Mesenchymal stem cell (in vitro differentiated cells and primary cell): ENCODE results near the gene UGGT2.

Source experiments
- DNase-seq: peaks from one replicate; pipeline ENCODE4 v3.0.0-alpha.2; 2013
- H2AFZ ChIP-seq: one replicate; pipeline ENCODE4 v1.6.1; 2013; ENCODE audit warnings: low read depth, mild to moderate bottlenecking, control low read depth, inconsistent platforms, low read length, moderate library complexity
- H2AK5ac ChIP-seq: 2 replicates; pipeline ENCODE4 v1.6.1; 2013; ENCODE audit warnings: low read length, moderate library complexity, mild to moderate bottlenecking, inconsistent platforms; ENCODE audit not compliant: severe bottlenecking
- H2BK120ac ChIP-seq: one replicate; pipeline ENCODE4 v1.6.1; 2013; ENCODE audit warnings: low read depth, mild to moderate bottlenecking, inconsistent platforms, low read length, moderate library complexity
- H2BK12ac ChIP-seq, 2 experiments: one replicate each; pipeline ENCODE4 v1.6.1; 2013; ENCODE audit warnings: inconsistent platforms in 2 of 2, low read length in 2 of 2, mild to moderate bottlenecking in 2 of 2, moderate library complexity in 2 of 2, control low read depth in 1 of 2
- H2BK15ac ChIP-seq: one replicate; pipeline ENCODE4 v1.6.1; 2013; ENCODE audit warnings: mild to moderate bottlenecking, low read depth, inconsistent platforms; ENCODE audit not compliant: poor library complexity, severe bottlenecking
- H2BK5ac ChIP-seq: 2 replicates; pipeline ENCODE4 v1.6.1; 2013; ENCODE audit warnings: low read depth, mild to moderate bottlenecking, low read length, control low read depth, inconsistent platforms; ENCODE audit not compliant: poor library complexity, severe bottlenecking
- H3K14ac ChIP-seq, 2 experiments: one replicate each; pipeline ENCODE4 v1.6.1; 2013; ENCODE audit warnings: inconsistent platforms in 2 of 2, low read length in 2 of 2, control low read depth in 1 of 2, mild to moderate bottlenecking in 1 of 2, moderate library complexity in 1 of 2
- H3K18ac ChIP-seq, 2 experiments: one replicate each; pipeline ENCODE4 v1.6.1; 2013; ENCODE audit warnings: inconsistent platforms in 2 of 2, low read length in 2 of 2, control low read depth in 1 of 2, low read depth in 1 of 2, mild to moderate bottlenecking in 1 of 2
- H3K23ac ChIP-seq, 2 experiments: one replicate each; pipeline ENCODE4 v1.6.1; 2013; ENCODE audit warnings: inconsistent platforms in 2 of 2, low read length in 2 of 2, mild to moderate bottlenecking in 2 of 2, moderate library complexity in 2 of 2, control low read depth in 1 of 2
- H3K27ac ChIP-seq: 2 replicates; pipeline ENCODE4 v1.5.1; 2013; ENCODE audit warnings: mild to moderate bottlenecking, moderate library complexity, low read length, control low read depth, inconsistent platforms; ENCODE audit not compliant: poor library complexity, severe bottlenecking
- H3K27me3 ChIP-seq, 2 experiments: 2 replicates each; pipeline versions ENCODE4 v1.6.1 to v1.7.0; 2013; ENCODE audit warnings: low read length in 2 of 2, mild to moderate bottlenecking in 2 of 2, moderate library complexity in 2 of 2, control low read depth in 1 of 2, inconsistent platforms in 1 of 2; ENCODE audit not compliant: control insufficient read depth in 1 of 2, insufficient read depth in 1 of 2
- H3K36me3 ChIP-seq, 2 experiments: 2 replicates each; pipeline versions ENCODE4 v1.6.1 to v1.7.0; 2013; ENCODE audit warnings: low read length in 2 of 2, control low read depth in 1 of 2, inconsistent platforms in 1 of 2, low read depth in 1 of 2, mild to moderate bottlenecking in 1 of 2; ENCODE audit not compliant: insufficient read depth in 2 of 2, control insufficient read depth in 1 of 2
- H3K4ac ChIP-seq, 2 experiments: one replicate each; pipeline ENCODE4 v1.6.1; 2013; ENCODE audit warnings: inconsistent platforms in 2 of 2, low read length in 2 of 2, mild to moderate bottlenecking in 2 of 2, moderate library complexity in 2 of 2, control low read depth in 1 of 2, low read depth in 1 of 2
- H3K4me1 ChIP-seq: 2 replicates; pipeline ENCODE4 v1.6.1; 2013; ENCODE audit warnings: low read depth, low read length, control low read depth; ENCODE audit not compliant: control insufficient read depth, insufficient read depth
- H3K4me2 ChIP-seq: 2 replicates; pipeline ENCODE4 v1.6.1; 2013; ENCODE audit warnings: low read length, mild to moderate bottlenecking, inconsistent platforms; ENCODE audit not compliant: poor library complexity, severe bottlenecking
- H3K4me3 ChIP-seq, 2 experiments: 2 replicates each; pipeline versions ENCODE4 v1.5.1 to v1.7.0; 2013; ENCODE audit warnings: low read length in 2 of 2, mild to moderate bottlenecking in 2 of 2, control low read depth in 1 of 2, low read depth in 1 of 2; ENCODE audit not compliant: insufficient read depth in 1 of 2
- H3K79me1 ChIP-seq: replicated peaks from 2 replicates; pipeline ENCODE4 v1.6.1; 2013; ENCODE audit warnings: mild to moderate bottlenecking, control low read depth, low read length, inconsistent platforms; ENCODE audit not compliant: poor library complexity, severe bottlenecking
- H3K9ac ChIP-seq: 2 replicates; pipeline ENCODE4 v1.7.0; 2013; ENCODE audit warnings: mild to moderate bottlenecking, low read length, moderate library complexity
- H3K9me3 ChIP-seq: 2 replicates; pipeline ENCODE4 v1.7.0; 2013; ENCODE audit warnings: mild to moderate bottlenecking, low read length; ENCODE audit not compliant: control insufficient read depth
- H4K8ac ChIP-seq: one replicate; pipeline ENCODE4 v1.6.1; 2013; ENCODE audit warnings: inconsistent platforms, mild to moderate bottlenecking, low read length, moderate library complexity
- H4K91ac ChIP-seq: one replicate; pipeline ENCODE4 v1.6.1; 2013; ENCODE audit warnings: mild to moderate bottlenecking, low read length, inconsistent platforms
- WGBS: methylation state at CpG from one replicate; pipeline ENCODE4 v1.1.7; 2013; ENCODE audit warnings: mixed read lengths; 5-methylcytosine and 5-hydroxymethylcytosine counted together

The UGGT2 gene

GRCh38 chr13:96020931-96021330 is 32.3 kb downstream of the UGGT2 start:
- H3K36me3 ChIP-seq, result peaks cover 11 to 45% of the 10 kb centered on the region in 2 experiments

GRCh38 chr13:96020155-96020575 is 33.0 kb downstream of the UGGT2 start:
- Histone ChIP-seq H2BK120ac (no peak overlapping the region), H3K4ac (no peak overlapping the region), H2BK15ac (no peak overlapping the region), H3K14ac (no peak overlapping the region), H3K27ac (no peak overlapping the region), H2BK5ac (no peak overlapping the region), H3K4me2 (no peak overlapping the region), H3K18ac (no peak overlapping the region), H2AFZ (no peak overlapping the region), H3K9ac (no peak overlapping the region), H3K36me3 (peaks cover 11 to 49% of the 10 kb centered on the region in 2 experiments), H3K4me1 (no peaks in the 10 kb centered on the region), H3K9me3 (peaks cover 14% of the 10 kb centered on the region), H3K79me1 (peaks cover 15% of the 10 kb centered on the region), H2BK12ac (no peak overlapping the region), H3K27me3 (no peaks in the 10 kb centered on the region), H3K23ac (no peak overlapping the region), H4K91ac (no peak overlapping the region), H4K8ac (no peak overlapping the region), H3K4me3 (no peak overlapping the region), H2AK5ac (no peak overlapping the region)
- 77% methylated on average over 3 of the region's 3 CpGs for WGBS
- DNase-seq, result peak; percentile 68

More at GRCh38 chr13:96020931-96021330, 32.3 kb downstream of the UGGT2 start:
- Histone ChIP-seq H3K18ac (no peak overlapping the region), H3K14ac (no peak overlapping the region), H3K27ac (no peak overlapping the region), H2BK12ac (no peak overlapping the region), H3K4me2 (no peak overlapping the region), H4K8ac (no peak overlapping the region), H3K4ac (no peak overlapping the region), H2BK5ac (no peak overlapping the region), H3K79me1 (peaks cover 15% of the 10 kb centered on the region), H3K27me3 (no peaks in the 10 kb centered on the region), H4K91ac (no peak overlapping the region), H2BK120ac (no peak overlapping the region), H3K4me1 (no peaks in the 10 kb centered on the region), H2AFZ (no peak overlapping the region), H3K4me3 (no peak overlapping the region), H3K23ac (no peak overlapping the region), H2BK15ac (no peak overlapping the region), H2AK5ac (no peak overlapping the region), H3K9ac (no peak overlapping the region), H3K9me3 (peaks cover 13% of the 10 kb centered on the region)
- DNase-seq, result no peak
- WGBS, result 85% methylated on average over 2 of the region's 2 CpGs

GRCh38 chr13:96018135-96018534 is 35.1 kb downstream of the UGGT2 start:
- Histone ChIP-seq H3K4me2 (no peak overlapping the region), H4K8ac (no peak overlapping the region), H2BK5ac (no peak overlapping the region), H3K27ac (no peak overlapping the region), H3K4ac (no peak overlapping the region), H3K14ac (no peak overlapping the region), H3K9me3 (peaks cover 14% of the 10 kb centered on the region), H3K4me1 (no peaks in the 10 kb centered on the region), H3K27me3 (no peaks in the 10 kb centered on the region), H2AFZ (no peak overlapping the region), H3K4me3 (no peak overlapping the region), H2BK15ac (no peak overlapping the region), H3K23ac (no peak overlapping the region), H2AK5ac (no peak overlapping the region), H3K18ac (no peak overlapping the region), H3K9ac (no peak overlapping the region), H3K79me1 (peaks cover 13% of the 10 kb centered on the region), H4K91ac (no peak overlapping the region), H3K36me3 (peaks cover 11 to 36% of the 10 kb centered on the region in 2 experiments), H2BK12ac (no peak overlapping the region), H2BK120ac (no peak overlapping the region)
- DNase-seq, result no peak
- WGBS, result 97% methylated on average over 3 of the region's 3 CpGs

- peaks cover 3 to 12% of the 10 kb centered on the region in 2 experiments for H3K36me3 ChIP-seq
- no peak overlapping the region for H2AFZ ChIP-seq
- H4K91ac ChIP-seq, result no peak overlapping the region
- peaks cover 11% of the 10 kb centered on the region for H3K79me1 ChIP-seq
- H2BK12ac ChIP-seq, result no peak overlapping the region
- H3K27me3 ChIP-seq, result no peaks in the 10 kb centered on the region
- DNase-seq, result no peak
- H2BK5ac ChIP-seq, result no peak overlapping the region
- H3K4me3 ChIP-seq, result no peak overlapping the region
- H3K4me1 ChIP-seq, result no peaks in the 10 kb centered on the region
- no peak overlapping the region for H3K4me2 ChIP-seq
- H3K14ac ChIP-seq, result no peak overlapping the region
- H3K27ac ChIP-seq, result no peak overlapping the region
- H3K4ac ChIP-seq, result no peak overlapping the region
- H2AK5ac ChIP-seq, result no peak overlapping the region
- no peak overlapping the region for H3K23ac ChIP-seq
- WGBS, result no CpG with 5 or more reads among the region's 1 CpG
- no peak overlapping the region for H3K9ac ChIP-seq
- H4K8ac ChIP-seq, result no peak overlapping the region
- H3K9me3 ChIP-seq, result peaks cover 5% of the 10 kb centered on the region
- no peak overlapping the region for H2BK15ac ChIP-seq
- H3K18ac ChIP-seq, result no peak overlapping the region
- H2BK120ac ChIP-seq, result no peak overlapping the region
Observed at GRCh38 chr13:96011291-96011872, 41.8 kb downstream of the UGGT2 start.
